Mammary epithelial cell (primary cell): ENCODE data around the gene YARS1.

Source experiments
- CTCF ChIP-seq, 2 donors: IDR thresholded peaks in 1 of 2; conservative IDR thresholded peaks in 1 of 2; 2 replicates each; pipeline ENCODE4 v1.5.1; 2011 to 2012; ENCODE audit warnings: inconsistent platforms in 2 of 2, low read length in 2 of 2, mild to moderate bottlenecking in 2 of 2, control low read depth in 1 of 2, low read depth in 1 of 2; ENCODE audit not compliant: insufficient read depth in 1 of 2; ENCODE audit errors: extremely low read depth in 1 of 2
- EZH2 ChIP-seq: IDR thresholded peaks from 2 replicates; pipeline ENCODE4 v1.6.1; 2012; ENCODE audit warnings: low read length, inconsistent platforms, borderline replicate concordance

DNA sequence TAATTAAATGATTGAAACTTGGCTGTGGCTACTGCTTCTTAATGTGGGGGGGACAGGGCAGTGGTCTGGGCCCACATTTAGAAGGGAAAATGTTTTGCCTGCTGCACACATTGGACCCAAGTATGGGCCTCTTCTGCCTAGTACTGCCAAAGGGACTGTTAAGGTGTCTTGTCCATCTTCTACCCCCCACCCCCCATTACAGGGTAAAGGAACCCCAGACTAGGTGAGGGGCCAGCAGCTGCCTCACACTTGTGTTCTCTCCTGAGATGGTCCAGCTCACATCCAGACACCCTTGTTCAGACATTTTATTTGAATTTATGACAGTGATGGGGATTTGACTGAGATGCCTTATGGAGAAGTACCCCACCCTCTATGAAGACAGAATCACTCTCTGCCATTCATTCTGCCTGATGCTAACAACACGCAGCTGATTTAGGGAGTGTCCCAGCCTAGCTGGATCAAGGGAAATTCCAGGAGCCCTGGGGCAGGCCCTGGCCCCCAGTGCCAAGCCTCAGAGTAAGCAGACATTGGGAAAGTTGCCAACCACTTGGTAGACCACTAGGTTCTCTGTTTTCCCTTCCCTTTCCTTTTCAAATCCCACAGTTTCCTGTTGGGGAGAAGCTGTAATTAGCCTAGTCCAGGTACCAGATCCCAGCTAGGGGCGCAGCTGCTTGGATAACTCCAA, 42.1 kb downstream of the YARS1 start:
- TF ChIP-seq CTCF (conservative IDR thresholded peaks at IDR 0.05 in 1 of 2, IDR thresholded peaks at IDR 0.05 in 1 of 2; ENCODE audit: extremely low read depth in 1 of 2, insufficient read depth in 1 of 2, low read depth in 1 of 2, low read length in 2 of 2) (no peak), EZH2 (no peak)
